Sciatic nerve (tissue), 2 donors: ENCODE data around the gene RNF20. TPM values are rescaled to one million over a fixed set of nuclear protein-coding genes. Genes with fewer than 3 reads are reported as not detected.
"Not testable (repeated sequence)": the region's sequence is repeated elsewhere in the genome, so short reads cannot be mapped to it uniquely, and the experiment has no call there.

ENCODE experiments used
- ATAC-seq: fragments of 200-7000 bp; cut with Tn5 transposase; one replicate; pipeline ENCODE4 v1.9.1; 2020; ENCODE audit warnings: mild to moderate bottlenecking, moderate library complexity
- DNase-seq: peaks from one replicate; pipeline ENCODE4 v3.0.0-alpha.2; 2020; ENCODE audit warnings: low spot score
- intact Hi-C: fragments of 100-400 bp; cut with DNase I; formaldehyde crosslinking; loops from one replicate; pipeline ENCODE4 v1.14.2; 2022
- total RNA-seq: library from RNA; stranded (reverse); fragmentation: NEBNext Ultra II Directional; extraction: Animal tissue kit (Norgen Biotek cat#: 25700); gene quantifications from one replicate; pipeline ENCODE4 v1.2.1, GENCODE V29; 2021
- donor health status: DM: no; HTN: no; CAD: no.
- donor health status: DM: no; HTN: no; CAD: no.

Gene RNF20
- 59.2 TPM for total RNA-seq

DNA sequence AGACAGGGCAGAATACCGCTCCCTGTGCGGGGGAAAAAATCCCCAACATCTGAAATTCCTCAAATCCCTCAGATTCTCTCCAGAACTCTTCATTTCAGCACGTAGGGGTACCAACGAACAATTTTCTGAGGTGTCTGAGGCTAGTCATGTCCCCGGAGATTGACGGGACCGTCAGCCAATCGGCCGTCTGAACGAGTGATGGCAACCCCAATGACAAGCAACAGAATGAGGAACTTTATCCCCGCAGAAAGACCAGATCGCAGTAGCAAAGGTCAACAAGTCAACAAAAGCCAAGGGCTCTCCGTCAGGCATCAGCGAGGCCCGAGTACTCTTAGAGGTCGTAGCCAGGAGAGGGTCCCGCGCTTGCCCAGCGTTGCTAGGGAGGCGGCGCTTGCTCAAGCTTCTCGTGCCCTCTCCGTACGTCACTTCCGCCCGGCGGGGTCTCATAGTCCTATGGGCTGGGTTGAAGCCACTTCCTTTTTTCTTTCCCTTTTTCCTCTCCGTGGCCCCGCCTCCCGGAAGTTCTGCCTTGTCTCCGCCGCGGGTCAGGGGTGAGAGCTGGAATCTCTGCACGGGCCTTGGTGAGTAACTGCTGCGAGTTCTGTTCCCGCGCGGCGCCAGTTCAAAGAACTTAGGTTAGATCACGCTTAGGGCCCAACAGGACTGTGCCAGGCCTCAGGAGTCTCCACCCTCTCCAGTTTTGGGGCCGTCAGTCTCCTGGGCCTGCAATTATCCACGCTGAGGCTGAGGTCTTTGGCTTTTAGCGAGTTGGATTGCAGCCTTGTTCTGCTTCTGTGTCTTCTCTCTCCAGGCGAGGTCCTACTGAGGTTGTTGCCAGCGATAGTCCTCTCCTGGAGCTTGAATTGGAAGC lies at the start of gene RNF20:
TSS of gene RNF20 (plus strand) at position 520 of the 871 bp plus-strand sequence. CDS start 1,571 bp downstream, outside the sequence.
- ATAC-seq (peak; percentile 99), DNase-seq (peak; percentile 100)
- intact Hi-C loops: no loop called here

- DNase-seq: no peak
- intact Hi-C loops: no loop called here
- no peak for ATAC-seq
Observed at GRCh38 chr9:101484046-101484445, 49.6 kb upstream of the RNF20 start.

GRCh38 chr9:101485924-101486692 lies 47.5 kb upstream of the RNF20 start:
- ATAC-seq: peak; percentile 57
- intact Hi-C loops: no loop called here
- no peak for DNase-seq

- DNase-seq (peak; percentile 67), ATAC-seq (peak; percentile 90)
- intact Hi-C loops: no loop called here
Observed at GRCh38 chr9:101486693-101487442, 46.8 kb upstream of the RNF20 start.

DNA sequence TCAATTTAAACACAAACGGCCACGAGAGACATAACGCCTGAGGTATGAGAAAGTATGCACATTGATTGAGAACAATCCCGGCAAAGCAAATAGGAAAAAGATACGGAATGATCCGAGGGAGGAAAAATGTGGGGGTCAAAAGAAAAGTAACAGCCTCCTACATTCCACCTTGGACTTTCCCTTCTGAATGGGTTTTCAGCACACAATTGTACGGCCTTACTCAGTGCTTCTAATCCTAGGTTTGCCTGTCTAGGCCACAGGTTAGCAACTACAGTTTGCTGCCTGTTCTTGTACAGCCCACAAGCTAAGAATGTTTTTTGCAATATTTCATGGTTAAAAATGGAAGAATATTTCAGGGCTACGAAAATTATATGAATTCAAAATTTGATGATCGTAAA lies 46.2 kb upstream of the RNF20 start:
- intact Hi-C loops: no loop called here
- no peak for ATAC-seq
- no peak for DNase-seq

- ATAC-seq (no peak), DNase-seq (no peak)
- intact Hi-C loops: no loop called here
Observed at GRCh38 chr9:101495810-101496209, 37.8 kb upstream of the RNF20 start.

GRCh38 chr9:101498323-101498722 lies 35.3 kb upstream of the RNF20 start:
- no peak for DNase-seq
- ATAC-seq: no peak
- intact Hi-C loops: no loop called here

- DNase-seq (no peak), ATAC-seq (no peak)
- intact Hi-C loops: no loop called here
Observed at GRCh38 chr9:101504188-101504587, 29.5 kb upstream of the RNF20 start.

- DNase-seq: no peak
- intact Hi-C loops: no loop called here
- no peak for ATAC-seq
Observed at GRCh38 chr9:101508211-101508610, 25.4 kb upstream of the RNF20 start.

- no peak for DNase-seq
- intact Hi-C loops: no loop called here
- no peak for ATAC-seq
Observed at GRCh38 chr9:101509572-101509971, 24.1 kb upstream of the RNF20 start.

DNA sequence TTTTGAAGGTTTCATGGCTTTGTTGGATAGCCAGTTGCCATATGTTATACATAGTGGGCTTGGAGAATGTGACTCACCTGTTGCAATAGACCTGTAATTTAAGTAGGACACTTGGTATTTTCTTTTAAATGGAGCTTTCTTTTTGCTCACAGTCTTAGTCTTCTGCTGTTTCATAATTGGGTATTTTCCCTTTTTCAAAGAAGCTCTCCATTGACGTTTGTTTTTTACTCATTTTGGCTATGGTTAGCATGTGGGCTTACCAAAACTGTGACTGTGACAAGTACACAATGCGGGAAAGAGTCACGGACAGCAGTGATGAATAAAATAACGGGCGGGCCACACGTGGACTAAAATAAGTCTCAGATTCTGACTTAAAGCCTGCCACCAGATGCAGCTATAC lies 23.2 kb upstream of the RNF20 start:
- ATAC-seq (no peak), DNase-seq (no peak)
- intact Hi-C loops: no loop called here

- intact Hi-C loops: no loop called here
- no peak for DNase-seq
- no peak for ATAC-seq
Observed at GRCh38 chr9:101511009-101511408, 22.6 kb upstream of the RNF20 start.

GRCh38 chr9:101512116-101512515 lies 21.5 kb upstream of the RNF20 start:
- intact Hi-C loops: no loop called here
- ATAC-seq: no peak
- no peak for DNase-seq

- ATAC-seq: no peak
- DNase-seq: no peak
- intact Hi-C loops: no loop called here
Observed at GRCh38 chr9:101513351-101513750, 20.3 kb upstream of the RNF20 start.

GRCh38 chr9:101514071-101514470 lies 19.6 kb upstream of the RNF20 start:
- no peak for ATAC-seq
- intact Hi-C loops: no loop called here
- no peak for DNase-seq

DNA sequence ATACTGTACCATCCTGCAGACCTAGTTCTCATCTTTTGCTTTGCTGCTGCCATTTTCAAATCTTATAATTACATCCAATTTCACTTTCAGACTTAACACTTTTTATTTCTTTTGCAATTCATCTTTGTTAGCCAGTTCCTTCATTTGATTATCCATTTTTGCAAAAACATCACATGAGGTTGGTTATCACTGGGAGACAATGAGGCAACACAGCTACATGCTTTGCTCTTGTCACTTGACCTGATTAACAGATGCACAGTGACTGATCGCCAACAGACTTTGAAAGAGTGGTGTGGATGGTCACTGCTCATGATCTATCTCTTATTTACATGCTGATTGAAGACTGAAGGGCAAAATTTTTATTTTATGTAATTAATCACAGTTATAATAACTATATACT lies 17.0 kb upstream of the RNF20 start:
- intact Hi-C loops: no loop called here
- ATAC-seq (no peak), DNase-seq (no peak)

DNA sequence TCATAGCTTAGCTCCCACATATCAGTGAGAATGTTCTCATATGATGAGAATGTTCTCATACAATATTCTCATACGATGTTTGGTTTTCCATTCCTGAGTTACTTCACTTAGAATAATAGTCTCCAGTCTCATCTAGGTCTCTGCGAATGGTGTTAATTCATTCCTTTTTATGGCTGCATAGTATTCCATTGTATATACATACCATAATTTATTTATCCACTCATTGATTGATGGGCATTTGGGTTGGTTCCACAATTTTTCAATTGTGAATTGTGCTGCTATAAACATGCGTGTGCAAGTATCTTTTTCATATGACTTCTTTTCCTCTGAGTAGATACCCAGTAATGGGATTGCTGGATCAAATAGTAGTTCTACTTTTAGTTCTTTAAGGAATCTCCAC lies 15.2 kb upstream of the RNF20 start:
- intact Hi-C loops, DNase-seq: not testable (repeated sequence)

DNA sequence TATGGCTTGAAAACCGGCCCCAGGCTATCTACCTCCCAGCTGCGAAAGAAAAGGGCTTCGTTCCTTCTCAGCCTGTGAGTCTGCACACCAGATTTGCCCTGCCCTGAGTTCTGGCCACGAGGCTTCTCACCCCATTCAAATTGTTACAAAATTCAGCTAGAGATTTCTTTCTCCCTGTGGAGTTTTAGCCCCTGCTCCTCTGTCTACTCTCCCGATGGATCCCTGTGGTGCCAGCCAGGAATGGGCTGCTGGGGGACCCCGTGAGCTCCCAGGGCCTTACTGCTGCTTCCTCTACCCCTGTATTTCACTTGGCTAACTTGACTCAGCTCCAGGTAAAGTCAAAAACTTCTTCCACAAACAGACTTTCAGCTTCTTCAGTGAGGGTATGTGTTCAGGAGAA lies 9.3 kb upstream of the RNF20 start:
- intact Hi-C loops: no loop called here
- no peak for DNase-seq
- ATAC-seq: no peak

More for the DNA sequence above, 15.2 kb upstream of the RNF20 start:
- not testable (repeated sequence) for ATAC-seq

GRCh38 chr9:101527066-101527465 lies 6.6 kb upstream of the RNF20 start:
- no peak for DNase-seq
- intact Hi-C loops: no loop called here
- no peak for ATAC-seq

DNA sequence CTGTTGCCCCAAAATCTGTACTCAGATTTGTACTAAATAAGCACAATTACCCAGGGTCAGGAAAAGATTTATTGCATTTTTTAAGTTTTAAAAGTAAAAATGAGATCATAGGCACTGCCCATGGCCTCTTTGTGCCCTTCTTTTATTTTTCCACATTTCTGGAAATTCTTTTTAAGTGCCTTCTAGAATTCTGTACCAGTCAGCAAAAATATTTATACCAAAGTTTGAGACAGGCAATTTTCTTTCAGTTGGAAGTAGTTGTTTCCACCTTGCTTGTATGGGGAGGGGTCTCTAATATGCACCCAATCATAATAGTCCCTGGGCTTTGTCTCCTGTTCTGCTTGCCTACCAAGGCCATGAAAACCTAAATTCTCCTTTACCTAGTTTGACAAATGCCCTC lies 5.6 kb upstream of the RNF20 start:
- ATAC-seq: no peak
- no peak for DNase-seq
- intact Hi-C loops: no loop called here
